Testis (tissue), 3 donors: ENCODE results near the gene THRSP. TPM values are rescaled to one million over a fixed set of nuclear protein-coding genes. Genes with fewer than 3 reads are reported as not detected.

Experiments used
- DNase-seq: peaks from one replicate; pipeline ENCODE4 v3.0.0-alpha.2; 2019
- H3K27ac ChIP-seq, 2 donors: fragments of 200-600 bp; sonication (generic); one replicate each; pipeline ENCODE4 v1.5.1; 2019
- H3K27me3 ChIP-seq: fragments of 200-600 bp; sonication (generic); one replicate; pipeline ENCODE4 v1.5.1; 2019
- H3K36me3 ChIP-seq: fragments of 200-600 bp; sonication (generic); one replicate; pipeline ENCODE4 v1.5.1; 2017; ENCODE audit warnings: low read depth; ENCODE audit errors: missing control alignments
- H3K4me1 ChIP-seq: fragments of 200-600 bp; sonication (generic); one replicate; pipeline ENCODE4 v1.5.1; 2019
- H3K4me3 ChIP-seq, 2 donors: fragments of 200-600 bp; sonication (generic); one replicate each; pipeline ENCODE4 v1.5.1; 2017 to 2019
- H3K9me3 ChIP-seq: fragments of 200-600 bp; sonication (generic); one replicate; pipeline ENCODE4 v1.5.1; 2017
- CTCF ChIP-seq, 3 experiments: fragments of 450-650 bp in 2 of 3; fragments of 200-600 bp in 1 of 3; sonication (generic) in 1 of 3; IDR thresholded peaks; one replicate each; pipeline ENCODE4 v1.5.1; 2016 to 2019; ENCODE audit warnings: antibody characterized with exemption in 3 of 3, mild to moderate bottlenecking in 2 of 3, moderate library complexity in 1 of 3
- POLR2A ChIP-seq: fragments of 450-650 bp; IDR thresholded peaks from one replicate; pipeline ENCODE4 v1.6.1; 2017; ENCODE audit warnings: antibody characterized with exemption, mild to moderate bottlenecking, moderate library complexity
- WGBS, 2 donors: methylation state at CpG; one replicate each; pipeline ENCODE4 v1.1.5; 2018; 5-methylcytosine and 5-hydroxymethylcytosine counted together
- intact Hi-C: fragments of 100-400 bp; cut with DNase I; formaldehyde crosslinking; loops from one replicate; pipeline ENCODE4 v1.15.1; 2023; ENCODE audit warnings: low total_unique reads
- polyA plus RNA-seq: library from polyadenylated mRNA; stranded (reverse); fragments of 350-450 nt; fragmentation: Illumina TruSeq; extraction: RNeasy Lipid Tissue Mini Kit (QIAGEN cat#74804); gene quantifications from one replicate; pipeline ENCODE4 v1.2.3, GENCODE V29; 2014; ENCODE audit warnings: low read depth, low replicate concordance; ENCODE audit not compliant: insufficient read depth
- total RNA-seq, 2 donors: library from RNA; depleted of rRNA; stranded (reverse); fragments of >200 nt; gene quantifications; one replicate each; pipeline ENCODE4 v1.2.3, GENCODE V29; 2016

Gene THRSP
- total and polyA plus RNA-seq, 3 donors from 2014 or later, result 0.31 to 0.37 TPM; not detected in 1

GRCh38 chr11:78049348-78049747, 14.3 kb upstream of the THRSP start:
- WGBS, 2 donors, result 72 to 84% methylated on average over 8 of the region's 8 CpGs
- no peak for DNase-seq
- Histone ChIP-seq H3K27ac (no peak overlapping the region), H3K4me3 (no peak overlapping the region), H3K27me3 (no peaks in the 10 kb centered on the region), H3K4me1 (peaks cover 7% of the 10 kb centered on the region), H3K36me3 (no peaks in the 10 kb centered on the region), H3K9me3 (no peaks in the 10 kb centered on the region)
- TF ChIP-seq POLR2A (no peak), CTCF (IDR thresholded peaks at IDR 0.05) (no peak)
- intact Hi-C loops, result no loop called here

GRCh38 chr11:78050964-78051831, 12.5 kb upstream of the THRSP start:
- no peaks in the 10 kb centered on the region for H3K36me3 ChIP-seq
- TF ChIP-seq CTCF (IDR thresholded peaks at IDR 0.05) (no peak), POLR2A (no peak)
- H3K4me1 ChIP-seq, result no peaks in the 10 kb centered on the region
- intact Hi-C loops, result no loop called here
- H3K27me3 ChIP-seq, result no peaks in the 10 kb centered on the region
- H3K9me3 ChIP-seq, result no peaks in the 10 kb centered on the region
- WGBS, 2 donors, result 87 to 88% methylated on average over 6 of the region's 6 CpGs
- no peak overlapping the region for H3K27ac ChIP-seq
- no peak for DNase-seq
- H3K4me3 ChIP-seq, result no peak overlapping the region

- Histone ChIP-seq H3K4me1 (no peaks in the 10 kb centered on the region), H3K9me3 (no peaks in the 10 kb centered on the region), H3K27me3 (no peaks in the 10 kb centered on the region), H3K36me3 (no peaks in the 10 kb centered on the region), H3K4me3 (no peak overlapping the region), H3K27ac (no peak overlapping the region)
- intact Hi-C loops, result no loop called here
- 85 to 95% methylated on average over 4 of the region's 4 CpGs for WGBS, 2 donors
- DNase-seq, result no peak
- no peak for TF ChIP-seq POLR2A
- TF ChIP-seq CTCF (IDR thresholded peaks at IDR 0.05), result no peak
Observed at GRCh38 chr11:78054971-78055370, 8.7 kb upstream of the THRSP start.

GRCh38 chr11:78056093-78056492, 7.6 kb upstream of the THRSP start:
- Histone ChIP-seq H3K4me1 (peaks cover 1% of the 10 kb centered on the region), H3K36me3 (no peaks in the 10 kb centered on the region), H3K9me3 (no peaks in the 10 kb centered on the region), H3K27ac (no peak overlapping the region), H3K4me3 (no peak overlapping the region), H3K27me3 (no peaks in the 10 kb centered on the region)
- DNase-seq, result no peak
- WGBS, 2 donors, result 57 to 59% methylated on average over 2 to 3 of the region's 3 CpGs
- intact Hi-C loops, result no loop called here
- TF ChIP-seq POLR2A, result no peak
- TF ChIP-seq CTCF (IDR thresholded peaks at IDR 0.05), result no peak
